Activated naive CD4-positive, alpha-beta T cell treated with anti-CD3 and anti-CD28 coated beads for 36 hours (primary cell): ENCODE data around the gene ZFAND3. TPM values are rescaled to one million over a fixed set of nuclear protein-coding genes. Genes with fewer than 3 reads are reported as not detected.
"Not testable (repeated sequence)": the region's sequence is repeated elsewhere in the genome, so short reads cannot be mapped to it uniquely, and the experiment has no call there.

Source experiments
- CTCF ChIA-PET: fragments of 350-600 bp; sonication (Branson Sonifier 250); formaldehyde crosslinking; loops from one replicate; lab custom pipeline; 2021; ENCODE audit warnings: antibody characterized with exemption; lab: Charles Lee
- DNase-seq: peaks from one replicate; pipeline ENCODE4 v3.0.0-alpha.2; 2020
- H3K27ac Mint-ChIP-seq: one replicate; pipeline ENCODE4 v1.8.0; 2021; ENCODE audit warnings: mild to moderate bottlenecking, mixed read lengths
- H3K27me3 Mint-ChIP-seq: one replicate; pipeline ENCODE4 v1.8.0; 2021; ENCODE audit warnings: low read depth, mixed read lengths
- H3K36me3 Mint-ChIP-seq: one replicate; pipeline ENCODE4 v1.8.0; 2021; ENCODE audit warnings: low read depth, mixed read lengths
- H3K4me1 Mint-ChIP-seq: one replicate; pipeline ENCODE4 v1.8.0; 2021; ENCODE audit warnings: low read depth, mixed read lengths
- H3K4me3 Mint-ChIP-seq: one replicate; pipeline ENCODE4 v1.8.0; 2021; ENCODE audit warnings: mild to moderate bottlenecking, moderate library complexity, mixed read lengths
- H3K9me3 Mint-ChIP-seq: one replicate; pipeline ENCODE4 v1.8.0; 2021; ENCODE audit warnings: mixed read lengths
- intact Hi-C: fragments of 100-400 bp; cut with micrococcal nuclease; formaldehyde crosslinking; loops from one replicate; pipeline ENCODE4 v1.15.1; 2023
- total RNA-seq, 2 experiments: library from RNA; stranded (reverse); gene quantifications; one replicate each; pipeline ENCODE4 v1.2.3, GENCODE V29; 2021

The ZFAND3 gene
- total RNA-seq, 2 experiments from 2014 or later, result 33.6 to 35.3 TPM

GRCh38 chr6:37990762-37991525 is 171.4 kb downstream of the ZFAND3 start:
- Mint-ChIP-seq H3K4me3 (no peak overlapping the region), H3K27me3 (no peaks in the 10 kb centered on the region), H3K4me1 (peaks cover 43% of the 10 kb centered on the region), H3K36me3 (no peaks in the 10 kb centered on the region), H3K27ac (no peak overlapping the region), H3K9me3 (no peaks in the 10 kb centered on the region)
- intact Hi-C loops, result no loop called here
- DNase-seq, result no peak
- CTCF ChIA-PET, result no interaction called here

DNA sequence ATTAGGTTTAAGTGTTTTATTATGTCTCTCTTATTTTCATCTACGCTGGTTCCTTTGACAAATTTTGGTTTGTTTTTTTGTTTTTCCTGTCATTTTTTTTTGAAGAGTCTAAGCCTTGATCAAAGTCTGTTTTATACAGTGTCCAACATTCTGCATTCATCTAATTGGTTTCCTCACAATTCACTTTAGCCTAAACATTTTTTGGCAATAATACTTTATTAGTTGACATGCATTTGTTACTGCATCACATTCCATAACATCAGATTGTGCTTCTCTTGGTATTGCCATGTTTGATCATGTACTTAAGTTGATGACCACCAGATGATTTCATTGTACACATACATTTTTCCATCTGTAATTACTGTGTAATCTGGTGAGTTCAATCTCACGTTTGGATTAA is 173.2 kb downstream of the ZFAND3 start:
- CTCF ChIA-PET, result no interaction called here
- no peak for DNase-seq
- Mint-ChIP-seq H3K4me1 (peaks cover 32% of the 10 kb centered on the region), H3K36me3 (peaks cover 2% of the 10 kb centered on the region), H3K4me3 (no peak overlapping the region), H3K27me3 (no peaks in the 10 kb centered on the region), H3K27ac (no peak overlapping the region), H3K9me3 (peaks cover 2% of the 10 kb centered on the region)
- intact Hi-C loops, result no loop called here

GRCh38 chr6:37993194-37993593 is 173.7 kb downstream of the ZFAND3 start:
- DNase-seq, intact Hi-C loops: not testable (repeated sequence)
- CTCF ChIA-PET, result interaction anchor here (0.9 kb wide), 1 partner anchor 9 kb away, joined by 3 read pairs; no protein-coding TSS in a partner anchor

DNA sequence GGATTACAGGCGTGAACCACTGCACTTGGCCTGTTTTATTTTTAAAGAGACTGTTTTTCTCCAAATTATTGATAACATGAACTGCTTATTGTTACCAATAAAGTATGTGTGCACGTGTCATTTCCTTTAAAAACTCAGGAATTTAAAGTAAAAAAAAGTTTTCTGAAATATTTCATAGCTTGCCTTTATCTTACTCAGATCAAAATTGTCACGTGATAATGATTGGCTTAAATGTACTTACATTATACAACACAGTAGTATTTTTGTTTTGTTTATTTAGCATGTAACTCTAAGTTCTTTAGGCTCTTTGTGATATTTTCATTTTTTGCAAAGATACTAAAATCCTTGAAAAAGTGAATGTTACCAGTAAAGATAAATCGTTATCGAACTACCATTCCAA is 174.1 kb downstream of the ZFAND3 start:
- Mint-ChIP-seq H3K4me1 (peaks cover 31% of the 10 kb centered on the region), H3K4me3 (no peak overlapping the region), H3K36me3 (peaks cover 2% of the 10 kb centered on the region), H3K9me3 (peaks cover 4% of the 10 kb centered on the region), H3K27me3 (no peaks in the 10 kb centered on the region), H3K27ac (no peak overlapping the region)
- no peak for DNase-seq
- CTCF ChIA-PET, result interaction anchor here (0.9 to 1.3 kb wide), 2 partner anchors 9 to 18 kb away, joined by 3 to 4 read pairs; no protein-coding TSS in a partner anchor
- intact Hi-C loops, result no loop called here

More at GRCh38 chr6:37993194-37993593, 173.7 kb downstream of the ZFAND3 start:
- not testable (repeated sequence) for H3K27me3 Mint-ChIP-seq, H3K9me3 Mint-ChIP-seq, H3K36me3 Mint-ChIP-seq, H3K4me3 Mint-ChIP-seq, H3K27ac Mint-ChIP-seq
- peaks cover 34% of the 10 kb centered on the region for H3K4me1 Mint-ChIP-seq

DNA sequence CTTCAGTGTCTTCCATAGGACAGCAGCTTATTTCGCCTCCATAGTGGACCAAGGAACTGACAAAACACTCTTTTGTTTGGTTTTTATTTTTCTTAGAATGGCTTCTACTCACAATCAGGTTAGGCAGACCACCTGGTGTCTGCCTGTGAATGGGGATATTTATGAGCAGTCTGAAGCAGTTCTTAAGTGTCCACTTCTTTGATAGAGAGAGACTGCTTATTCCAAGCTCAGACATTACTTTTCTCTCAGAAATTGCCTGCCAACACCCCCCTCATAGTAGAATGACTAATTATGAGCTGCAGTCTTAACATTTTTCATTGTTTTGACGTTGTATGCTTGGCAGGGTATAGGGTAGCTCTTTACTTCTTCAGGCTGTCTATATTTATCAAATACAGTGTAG is 174.7 kb downstream of the ZFAND3 start:
- H3K4me1 Mint-ChIP-seq, result peaks cover 29% of the 10 kb centered on the region
- no peak overlapping the region for H3K4me3 Mint-ChIP-seq
- H3K27me3 Mint-ChIP-seq, result no peaks in the 10 kb centered on the region
- intact Hi-C loops, result no loop called here
- H3K9me3 Mint-ChIP-seq, result peaks cover 6% of the 10 kb centered on the region
- CTCF ChIA-PET, result interaction anchor here (0.9 to 1.3 kb wide), 2 partner anchors 10 to 18 kb away, joined by 3 to 4 read pairs; no protein-coding TSS in a partner anchor
- H3K27ac Mint-ChIP-seq, result no peak overlapping the region
- peaks cover 2% of the 10 kb centered on the region for H3K36me3 Mint-ChIP-seq
- no peak for DNase-seq

DNA sequence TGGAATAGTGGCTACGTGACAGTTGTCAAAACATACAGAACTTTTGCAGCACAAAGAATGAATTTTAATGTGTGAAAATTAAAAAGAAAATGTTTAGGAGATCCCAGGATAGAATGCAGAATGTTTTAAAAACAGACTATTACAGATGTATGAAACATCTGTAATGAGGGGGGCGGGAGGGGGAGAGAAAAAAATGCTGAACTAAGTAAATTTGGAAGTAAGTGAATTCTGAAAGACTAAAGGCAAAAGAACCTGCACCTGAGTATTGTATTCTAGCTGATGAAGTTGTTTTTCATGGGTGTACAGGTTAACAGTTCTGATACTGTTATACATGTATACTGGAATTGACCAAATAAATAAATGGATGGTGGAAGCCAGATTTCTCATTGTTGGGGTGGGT is 178.8 kb downstream of the ZFAND3 start:
- CTCF ChIA-PET, result no interaction called here
- no peak overlapping the region for H3K27ac Mint-ChIP-seq
- no peaks in the 10 kb centered on the region for H3K27me3 Mint-ChIP-seq
- DNase-seq, result no peak
- H3K9me3 Mint-ChIP-seq, result peaks cover 12% of the 10 kb centered on the region
- no peak overlapping the region for H3K4me3 Mint-ChIP-seq
- H3K36me3 Mint-ChIP-seq, result peaks cover 2% of the 10 kb centered on the region
- intact Hi-C loops, result no loop called here
- peaks cover 18% of the 10 kb centered on the region for H3K4me1 Mint-ChIP-seq

DNA sequence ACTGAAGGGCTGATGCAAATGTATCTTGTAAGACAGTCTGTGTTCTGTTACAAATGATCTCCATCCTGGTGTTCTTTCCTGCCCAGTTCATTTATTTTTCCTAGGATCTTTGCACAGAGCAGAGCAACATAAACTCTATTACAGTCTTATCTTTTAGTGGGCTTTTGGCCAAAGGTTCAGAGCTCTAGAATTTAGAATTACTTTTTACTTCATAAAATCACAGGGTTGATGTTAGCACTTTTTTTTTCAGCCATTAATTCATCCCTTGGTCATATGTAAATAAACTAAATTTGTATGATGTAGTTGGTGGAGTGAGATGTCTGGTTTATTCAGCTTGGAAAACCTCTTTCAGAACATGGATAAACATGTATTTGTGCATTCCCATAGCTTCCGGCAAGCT is 181.9 kb downstream of the ZFAND3 start:
- Mint-ChIP-seq H3K27me3 (no peaks in the 10 kb centered on the region), H3K4me1 (peaks cover 31% of the 10 kb centered on the region), H3K9me3 (peaks cover 12% of the 10 kb centered on the region), H3K36me3 (peaks cover 2% of the 10 kb centered on the region), H3K4me3 (no peak overlapping the region), H3K27ac (no peak overlapping the region)
- DNase-seq, result no peak
- intact Hi-C loops, result no loop called here
- CTCF ChIA-PET, result interaction anchor here (0.6 to 0.9 kb wide), 2 partner anchors 213 to 304 kb away, joined by 3 to 4 read pairs; partner anchors contain the start of gene MDGA1

DNA sequence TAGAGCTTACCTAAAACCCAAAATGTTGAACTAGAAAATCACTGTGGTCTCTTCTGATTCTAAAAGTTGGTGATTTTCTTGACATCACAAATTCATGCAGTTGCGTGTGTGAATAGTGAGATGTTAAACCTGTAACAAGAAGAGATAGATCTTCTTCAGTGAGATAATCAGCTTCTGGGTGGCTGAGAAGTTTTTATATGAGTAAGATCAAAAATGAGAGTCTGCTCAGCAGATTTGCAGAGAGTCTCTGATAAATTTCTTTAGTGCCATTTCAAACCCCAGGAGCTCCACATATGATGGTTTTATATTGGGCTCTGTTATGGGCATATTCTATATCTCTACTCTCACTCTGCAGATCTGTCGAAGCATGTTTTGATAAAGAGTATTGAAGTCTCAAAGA is 185.4 kb downstream of the ZFAND3 start:
- CTCF ChIA-PET, result interaction anchor here (0.7 to 1.1 kb wide), 2 partner anchors 19 to 102 kb away, joined by 3 to 5 read pairs; no protein-coding TSS in a partner anchor
- peaks cover 27% of the 10 kb centered on the region for H3K4me1 Mint-ChIP-seq
- no peak overlapping the region for H3K27ac Mint-ChIP-seq
- no peak for DNase-seq
- no peaks in the 10 kb centered on the region for H3K27me3 Mint-ChIP-seq
- no peak overlapping the region for H3K4me3 Mint-ChIP-seq
- H3K36me3 Mint-ChIP-seq, result peaks cover under 1% of the 10 kb centered on the region
- intact Hi-C loops, result no loop called here
- H3K9me3 Mint-ChIP-seq, result peaks cover 4% of the 10 kb centered on the region

- peaks cover 15% of the 10 kb centered on the region for H3K4me1 Mint-ChIP-seq
- H3K9me3 Mint-ChIP-seq, result peaks cover 8% of the 10 kb centered on the region
- DNase-seq, result no peak
- no peak overlapping the region for H3K4me3 Mint-ChIP-seq
- peaks cover 6% of the 10 kb centered on the region for H3K36me3 Mint-ChIP-seq
- no peak overlapping the region for H3K27ac Mint-ChIP-seq
- no peaks in the 10 kb centered on the region for H3K27me3 Mint-ChIP-seq
- intact Hi-C loops, result loop anchor here (1.0 to 2.0 kb wide), 2 partner anchors 221 to 305 kb away; no protein-coding TSS in a partner anchor
- CTCF ChIA-PET, result interaction anchor here (0.9 to 1.6 kb wide), 5 partner anchors 12 to 221 kb away, joined by 3 to 6 read pairs (median 4); no protein-coding TSS in a partner anchor
Measured at GRCh38 chr6:38011937-38012336, 192.4 kb downstream of the ZFAND3 start.

DNA sequence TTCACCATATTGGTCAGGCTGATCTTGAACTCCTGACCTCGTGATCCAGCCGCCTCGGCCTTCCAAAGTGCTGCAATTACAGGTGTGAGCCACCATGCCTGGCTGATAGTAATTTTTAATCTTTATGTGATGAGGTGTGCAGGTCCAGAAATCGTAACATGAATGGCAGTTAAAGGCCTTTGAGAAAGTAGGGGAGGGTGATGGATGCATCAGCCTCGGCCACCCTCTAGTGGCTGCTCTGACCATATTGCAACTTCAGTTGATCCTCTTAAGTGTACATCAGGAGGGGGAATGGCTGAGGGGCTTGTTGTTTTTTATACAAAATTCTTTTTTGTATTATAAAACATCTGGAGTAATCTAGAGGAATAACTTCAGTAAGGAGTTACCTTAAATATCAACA is 193.0 kb downstream of the ZFAND3 start:
- CTCF ChIA-PET, result interaction anchor here (0.9 to 1.6 kb wide), 5 partner anchors 11 to 222 kb away, joined by 3 to 6 read pairs (median 4); no protein-coding TSS in a partner anchor
- Mint-ChIP-seq H3K9me3 (peaks cover 8% of the 10 kb centered on the region), H3K36me3 (peaks cover 6% of the 10 kb centered on the region), H3K4me1 (peaks cover 14% of the 10 kb centered on the region), H3K27ac (no peak overlapping the region), H3K4me3 (no peak overlapping the region), H3K27me3 (no peaks in the 10 kb centered on the region)
- intact Hi-C loops, result loop anchor here (1.0 to 2.0 kb wide), 2 partner anchors 221 to 306 kb away; no protein-coding TSS in a partner anchor
- DNase-seq, result peak; percentile 24

- H3K27me3 Mint-ChIP-seq, result no peaks in the 10 kb centered on the region
- H3K36me3 Mint-ChIP-seq, result peaks cover 3% of the 10 kb centered on the region
- no peak overlapping the region for H3K27ac Mint-ChIP-seq
- CTCF ChIA-PET, result no interaction called here
- no peak overlapping the region for H3K4me3 Mint-ChIP-seq
- no peak for DNase-seq
- intact Hi-C loops, result no loop called here
- peaks cover 3% of the 10 kb centered on the region for H3K9me3 Mint-ChIP-seq
- peaks cover 18% of the 10 kb centered on the region for H3K4me1 Mint-ChIP-seq
Measured at GRCh38 chr6:38015341-38015740, 195.8 kb downstream of the ZFAND3 start.

- H3K36me3 Mint-ChIP-seq, result no peaks in the 10 kb centered on the region
- H3K9me3 Mint-ChIP-seq, result no peaks in the 10 kb centered on the region
- peaks cover 24% of the 10 kb centered on the region for H3K4me1 Mint-ChIP-seq
- no peak for DNase-seq
- no peak overlapping the region for H3K27ac Mint-ChIP-seq
- intact Hi-C loops, result no loop called here
- H3K4me3 Mint-ChIP-seq, result no peak overlapping the region
- H3K27me3 Mint-ChIP-seq, result no peaks in the 10 kb centered on the region
- CTCF ChIA-PET, result interaction anchor here (1.4 kb wide), 1 partner anchor 15 kb away, joined by 3 read pairs; no protein-coding TSS in a partner anchor
Measured at GRCh38 chr6:38016824-38017223, 197.3 kb downstream of the ZFAND3 start.
